Ovary (tissue), 3 donors: ENCODE results near the gene ITM2B.

Experiments
- EP300 ChIP-seq: sonication (generic); formaldehyde crosslinking; IDR thresholded peaks from one replicate; pipeline ENCODE4 v1.6.1; 2017; ENCODE audit warnings: antibody characterized with exemption
- POLR2A ChIP-seq: fragments of 450-650 bp; IDR thresholded peaks from one replicate; pipeline ENCODE4 v1.6.1; 2017; ENCODE audit warnings: antibody characterized with exemption, mild to moderate bottlenecking, moderate library complexity
- TF ChIP-seq, protein P1 (sequence below), 3 donors: fragments of 450-650 bp in 2 of 3; fragments of 200-600 bp in 1 of 3; IDR thresholded peaks; one replicate each; pipeline versions ENCODE4 v1.5.1 to v1.8.0; 2016 to 2022; ENCODE audit warnings: antibody characterized with exemption in 3 of 3, mild to moderate bottlenecking in 1 of 3
- donor health status: DM: no; HTN: no; CAD: no.

DNA sequence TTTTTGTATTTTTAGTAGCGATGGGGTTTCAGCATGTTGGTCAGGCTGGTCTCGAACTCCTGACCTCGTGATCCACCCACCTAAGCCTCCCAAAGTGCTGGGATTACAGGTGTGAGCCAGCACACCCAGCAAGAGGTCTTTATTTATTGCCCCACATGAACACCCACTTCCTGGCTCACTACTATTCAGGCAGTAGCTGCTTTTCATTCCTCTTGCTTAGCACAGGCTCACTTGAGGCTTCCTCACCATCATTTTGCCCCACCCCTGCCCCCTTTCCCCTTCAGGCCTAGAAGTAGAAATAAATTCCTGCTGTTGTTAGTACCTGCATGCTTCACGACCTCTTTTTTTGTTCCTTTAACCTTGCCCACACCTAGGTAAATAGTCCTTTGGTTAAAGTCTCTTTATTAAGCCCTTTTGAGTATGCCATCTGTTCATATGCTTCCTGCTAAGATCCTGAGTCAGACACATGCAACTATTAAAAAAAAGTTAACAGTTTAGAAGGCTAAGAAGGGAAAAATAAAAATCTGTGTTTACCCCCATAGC, 33.5 kb upstream of the ITM2B start:
- TF ChIP-seq, protein P1, sequence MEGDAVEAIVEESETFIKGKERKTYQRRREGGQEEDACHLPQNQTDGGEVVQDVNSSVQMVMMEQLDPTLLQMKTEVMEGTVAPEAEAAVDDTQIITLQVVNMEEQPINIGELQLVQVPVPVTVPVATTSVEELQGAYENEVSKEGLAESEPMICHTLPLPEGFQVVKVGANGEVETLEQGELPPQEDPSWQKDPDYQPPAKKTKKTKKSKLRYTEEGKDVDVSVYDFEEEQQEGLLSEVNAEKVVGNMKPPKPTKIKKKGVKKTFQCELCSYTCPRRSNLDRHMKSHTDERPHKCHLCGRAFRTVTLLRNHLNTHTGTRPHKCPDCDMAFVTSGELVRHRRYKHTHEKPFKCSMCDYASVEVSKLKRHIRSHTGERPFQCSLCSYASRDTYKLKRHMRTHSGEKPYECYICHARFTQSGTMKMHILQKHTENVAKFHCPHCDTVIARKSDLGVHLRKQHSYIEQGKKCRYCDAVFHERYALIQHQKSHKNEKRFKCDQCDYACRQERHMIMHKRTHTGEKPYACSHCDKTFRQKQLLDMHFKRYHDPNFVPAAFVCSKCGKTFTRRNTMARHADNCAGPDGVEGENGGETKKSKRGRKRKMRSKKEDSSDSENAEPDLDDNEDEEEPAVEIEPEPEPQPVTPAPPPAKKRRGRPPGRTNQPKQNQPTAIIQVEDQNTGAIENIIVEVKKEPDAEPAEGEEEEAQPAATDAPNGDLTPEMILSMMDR (IDR thresholded peaks at IDR 0.05) = no peak
- TF ChIP-seq POLR2A = no peak
- TF ChIP-seq EP300 = no peak
